GM23248 (cell line): ENCODE measurements around the gene ERBB4.

Experiments used
- EZH2 ChIP-seq: fragments of 200-600 bp; sonication (generic); IDR thresholded peaks from 2 replicates; pipeline ENCODE4 v1.6.1; 2018; ENCODE audit warnings: antibody characterized with exemption, mild to moderate bottlenecking; ENCODE audit not compliant: insufficient read depth, poor library complexity, severe bottlenecking
- EZH2phosphoT487 ChIP-seq: fragments of 200-600 bp; sonication (generic); IDR thresholded peaks from 2 replicates; pipeline ENCODE4 v1.6.1; 2018; ENCODE audit warnings: antibody characterized with exemption, moderate library complexity, mild to moderate bottlenecking, low read depth; ENCODE audit not compliant: insufficient read depth

DNA sequence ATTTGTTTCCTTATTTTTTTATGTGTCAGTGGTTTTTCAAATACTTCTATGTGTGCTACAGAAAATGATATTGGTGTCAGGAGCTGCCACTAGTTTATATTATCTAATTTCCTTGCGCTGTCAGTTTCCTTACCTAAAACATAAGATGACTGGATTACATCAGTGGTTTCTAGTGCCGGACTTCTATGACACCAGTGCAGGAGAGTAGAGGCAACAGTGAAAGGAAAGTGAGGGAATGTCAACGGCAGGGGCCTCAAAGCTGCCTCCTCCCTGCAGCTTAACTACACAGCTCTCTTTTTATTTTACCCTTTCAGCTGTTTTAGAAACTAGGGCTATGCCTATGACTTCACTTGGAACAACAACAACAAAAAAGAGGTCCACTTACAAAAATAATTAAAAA lies 6.5 kb downstream of the ERBB4 start:
- TF ChIP-seq EZH2 (no peak), EZH2phosphoT487 (no peak)
